CD14-positive monocyte (primary cell): ENCODE results near the gene TGFB1I1. TPM values are rescaled to one million over a fixed set of nuclear protein-coding genes. Genes with fewer than 3 reads are reported as not detected.

Experiments
- DNase-seq, 3 donors: peaks; one replicate each; pipeline ENCODE4 v3.0.0-alpha.2; 2011 to 2022
- H2AFZ ChIP-seq: 2 replicates; pipeline ENCODE4 v1.6.0; 2012; ENCODE audit warnings: mild to moderate bottlenecking, low read depth, low read length, inconsistent platforms; ENCODE audit not compliant: insufficient read depth, poor library complexity, severe bottlenecking
- H3K27ac ChIP-seq, 2 donors: 1 replicate in 1 of 2; 2 replicates in 1 of 2; pipeline ENCODE4 v1.5.1; 2012 to 2013; ENCODE audit warnings: low read length in 2 of 2, control low read depth in 1 of 2, inconsistent platforms in 1 of 2, low read depth in 1 of 2, mild to moderate bottlenecking in 1 of 2
- H3K27me3 ChIP-seq, 2 donors: one replicate each; pipeline versions ENCODE4 v1.6.0 to v1.6.1; 2011 to 2013; ENCODE audit warnings: low read length in 2 of 2; ENCODE audit not compliant: control insufficient read depth in 2 of 2, insufficient read depth in 2 of 2
- H3K36me3 ChIP-seq, 2 donors: replicated peaks in 1 of 2; 1 replicate in 1 of 2; 2 replicates in 1 of 2; pipeline versions ENCODE4 v1.5.1 to v1.6.1; 2012 to 2013; ENCODE audit warnings: low read length in 2 of 2, control low read depth in 1 of 2, inconsistent platforms in 1 of 2, mild to moderate bottlenecking in 1 of 2; ENCODE audit not compliant: insufficient read depth in 2 of 2, control insufficient read depth in 1 of 2
- H3K4me1 ChIP-seq, 2 donors: 1 replicate in 1 of 2; 2 replicates in 1 of 2; pipeline versions ENCODE4 v1.5.1 to v1.6.1; 2012 to 2013; ENCODE audit warnings: low read length in 2 of 2, control low read depth in 1 of 2, inconsistent platforms in 1 of 2, mild to moderate bottlenecking in 1 of 2, moderate library complexity in 1 of 2; ENCODE audit not compliant: insufficient read depth in 2 of 2, control insufficient read depth in 1 of 2
- H3K4me2 ChIP-seq: replicated peaks from 2 replicates; pipeline ENCODE3; 2012; ENCODE audit warnings: low read length, moderate library complexity, mild to moderate bottlenecking; ENCODE audit not compliant: poor library complexity, severe bottlenecking; ENCODE audit errors: extremely low read depth
- H3K4me3 ChIP-seq, 3 experiments: fragments of 200-600 bp in 1 of 3; sonication (generic) in 1 of 3; replicated peaks in 1 of 3; 1 replicate in 2 of 3; 2 replicates in 1 of 3; pipeline ENCODE4 v1.5.1; 2011 to 2013; ENCODE audit warnings: low read length in 3 of 3, mild to moderate bottlenecking in 3 of 3, control low read depth in 2 of 3, low read depth in 2 of 3, inconsistent platforms in 1 of 3, moderate library complexity in 1 of 3
- H3K79me2 ChIP-seq: 2 replicates; pipeline ENCODE4 v1.6.0; 2012; ENCODE audit warnings: mild to moderate bottlenecking, control low read depth, inconsistent platforms, low read length, moderate library complexity; ENCODE audit not compliant: insufficient read depth
- H3K9ac ChIP-seq: 2 replicates; pipeline ENCODE4 v1.6.0; 2017; ENCODE audit warnings: low read length, mild to moderate bottlenecking; ENCODE audit not compliant: insufficient read depth, poor library complexity, severe bottlenecking
- H3K9me3 ChIP-seq, 2 donors: replicated peaks in 1 of 2; 1 replicate in 1 of 2; 2 replicates in 1 of 2; pipeline versions ENCODE4 v1.5.1 to v1.6.1; 2012 to 2013; ENCODE audit warnings: low read length in 2 of 2, control low read depth in 1 of 2; ENCODE audit not compliant: control insufficient read depth in 1 of 2, insufficient read depth in 1 of 2
- H4K20me1 ChIP-seq: 2 replicates; pipeline ENCODE4 v1.6.0; 2012; ENCODE audit warnings: mild to moderate bottlenecking, low read length, control low read depth, moderate library complexity; ENCODE audit not compliant: insufficient read depth
- H3K27ac Mint-ChIP-seq, 7 donors: one replicate each; pipeline ENCODE4 v1.8.0; 2020; ENCODE audit warnings: mild to moderate bottlenecking in 7 of 7, mixed read lengths in 7 of 7, moderate library complexity in 6 of 7, inconsistent platforms in 2 of 7
- H3K27me3 Mint-ChIP-seq, 3 donors: one replicate each; pipeline ENCODE4 v1.8.0; 2021 to 2022; ENCODE audit warnings: low read depth in 3 of 3, mild to moderate bottlenecking in 3 of 3, mixed read lengths in 3 of 3, moderate library complexity in 3 of 3, inconsistent platforms in 1 of 3
- H3K36me3 Mint-ChIP-seq, 2 donors: one replicate each; pipeline ENCODE4 v1.8.0; 2020; ENCODE audit warnings: mixed read lengths in 2 of 2, inconsistent platforms in 1 of 2, mild to moderate bottlenecking in 1 of 2
- H3K4me1 Mint-ChIP-seq: one replicate; pipeline ENCODE4 v1.8.0; 2020; ENCODE audit warnings: mild to moderate bottlenecking, mixed read lengths
- H3K4me3 Mint-ChIP-seq, 2 donors: one replicate each; pipeline ENCODE4 v1.8.0; 2020; ENCODE audit warnings: mild to moderate bottlenecking in 2 of 2, mixed read lengths in 2 of 2, moderate library complexity in 1 of 2
- H3K9me3 Mint-ChIP-seq, 7 donors: one replicate each; pipeline ENCODE4 v1.8.0; 2020 to 2022; ENCODE audit warnings: mixed read lengths in 7 of 7, mild to moderate bottlenecking in 6 of 7, moderate library complexity in 6 of 7, inconsistent platforms in 2 of 7
- CTCF ChIP-seq: fragments of 200-600 bp; IDR thresholded peaks from one replicate; pipeline ENCODE4 v1.8.0; 2022; ENCODE audit warnings: antibody characterized with exemption, mild to moderate bottlenecking
- WGBS: methylation state at CpG from one replicate; pipeline ENCODE4 v1.1.5; 2013; ENCODE audit warnings: missing lambda C conversion rate; ENCODE audit not compliant: insufficient coverage; 5-methylcytosine and 5-hydroxymethylcytosine counted together
- intact Hi-C, 2 donors: fragments of 100-400 bp; cut with micrococcal nuclease; formaldehyde crosslinking; loops; one replicate each; pipeline versions ENCODE4 v1.15.0 to v1.15.1; 2023
- polyA plus RNA-seq, 3 donors: library from polyadenylated mRNA; depleted of rRNA in 1 of 3; unstranded in 2 of 3; stranded (reverse) in 1 of 3; fragments of 300-500 nt in 2 of 3; fragments of >200 nt in 1 of 3; fragmentation: Illumina TruSeq in 2 of 3; gene quantifications; 1 replicate in 2 of 3; 2 replicates in 1 of 3; pipeline ENCODE4 v1.2.3, GENCODE V29; 2012 to 2021

Gene TGFB1I1
- polyA plus RNA-seq, 3 donors, result 0.11 to 0.16 TPM; not detected in 1

- H3K4me3 ChIP-seq, result no peak overlapping the region
- no peak overlapping the region for H3K27ac ChIP-seq
- Mint-ChIP-seq H3K36me3 (no peaks in the 10 kb centered on the region), H3K9me3 (peaks cover 9 to 26% (median 21%) of the 10 kb centered on the region in 7 donors), H3K4me3 (no peak overlapping the region), H3K4me1 (peaks cover 5% of the 10 kb centered on the region), H3K27ac (no peak overlapping the region), H3K27me3 (peaks cover 0 to 5% (median 0%) of the 10 kb centered on the region in 3 donors)
- no peak overlapping the region for H3K4me2 ChIP-seq
- H3K27me3 ChIP-seq, result no peaks in the 10 kb centered on the region
- DNase-seq, result no peak
- H3K4me1 ChIP-seq, result peaks cover 4 to 5% of the 10 kb centered on the region in 2 donors
- H3K36me3 ChIP-seq, result no peaks in the 10 kb centered on the region
- no peak overlapping the region for H3K9ac ChIP-seq
- H2AFZ ChIP-seq, result no peak overlapping the region
- intact Hi-C loops, result no loop called here
- H3K79me2 ChIP-seq, result no peaks in the 10 kb centered on the region
- no peak for TF ChIP-seq CTCF
- H4K20me1 ChIP-seq, result no peaks in the 10 kb centered on the region
- H3K9me3 ChIP-seq, result peaks cover 0 to 16% of the 10 kb centered on the region in 2 donors
These were observed 41.9 kb downstream of the TGFB1I1 start for GRCh38 chr16:31513884-31514283.

- no peak overlapping the region for H3K4me3 Mint-ChIP-seq
- no peak overlapping the region for H2AFZ ChIP-seq
- peaks cover 0 to 5% (median 2%) of the 10 kb centered on the region in 3 donors for H3K27me3 Mint-ChIP-seq
- no peak overlapping the region for H3K27ac ChIP-seq
- no peak for TF ChIP-seq CTCF
- H3K9me3 Mint-ChIP-seq, result peaks cover 7 to 25% (median 21%) of the 10 kb centered on the region in 7 donors
- no peaks in the 10 kb centered on the region for H3K36me3 ChIP-seq
- H3K9me3 ChIP-seq, result peaks cover 0 to 15% of the 10 kb centered on the region in 2 donors
- H3K27ac Mint-ChIP-seq, result no peak overlapping the region
- no CpG with 5 or more reads among the region's 4 CpGs for WGBS
- no peak overlapping the region for H3K4me2 ChIP-seq
- no peak for DNase-seq
- H3K36me3 Mint-ChIP-seq, result no peaks in the 10 kb centered on the region
- H3K9ac ChIP-seq, result no peak overlapping the region
- H3K4me1 ChIP-seq, result no peaks in the 10 kb centered on the region
- H3K4me1 Mint-ChIP-seq, result no peaks in the 10 kb centered on the region
- H3K4me3 ChIP-seq, result no peak overlapping the region
- no peaks in the 10 kb centered on the region for H3K79me2 ChIP-seq
- intact Hi-C loops, result no loop called here
- H3K27me3 ChIP-seq, result no peaks in the 10 kb centered on the region
- no peaks in the 10 kb centered on the region for H4K20me1 ChIP-seq
These were observed 45.9 kb downstream of the TGFB1I1 start for GRCh38 chr16:31517800-31518402.
